Right cardiac atrium (tissue), 5 donors: ENCODE measurements around the gene PRRC2B. TPM values are rescaled to one million over a fixed set of nuclear protein-coding genes. Genes with fewer than 3 reads are reported as not detected.

Experiments used
- ATAC-seq, 2 donors: fragments of 200-7000 bp; cut with Tn5 transposase; one replicate each; pipeline versions ENCODE4 v1.8.0 to v1.9.1; 2020; ENCODE audit warnings: moderate library complexity in 2 of 2, mild to moderate bottlenecking in 1 of 2
- DNase-seq, 3 donors: peaks; one replicate each; pipeline ENCODE4 v3.0.0-alpha.2; 2020
- H3K27ac ChIP-seq: one replicate; pipeline ENCODE4 v1.5.1; 2013; ENCODE audit warnings: mild to moderate bottlenecking, low read length, control low read depth, moderate library complexity
- H3K27me3 ChIP-seq: one replicate; pipeline ENCODE4 v1.6.1; 2013; ENCODE audit not compliant: control insufficient read depth, insufficient read depth
- H3K4me1 ChIP-seq: one replicate; pipeline ENCODE4 v1.6.1; 2013; ENCODE audit warnings: low read length; ENCODE audit not compliant: control insufficient read depth, insufficient read depth
- H3K4me3 ChIP-seq: one replicate; pipeline ENCODE4 v1.5.1; 2013; ENCODE audit warnings: low read length, control low read depth
- H3K9me3 ChIP-seq: one replicate; pipeline ENCODE4 v1.6.1; 2013; ENCODE audit warnings: low read length; ENCODE audit not compliant: control insufficient read depth
- WGBS: extraction: QIAGEN DNeasy Blood & Tissue Kit; methylation state at CpG from one replicate; pipeline ENCODE4 v1.1.7; 2013; 5-methylcytosine and 5-hydroxymethylcytosine counted together
- intact Hi-C, 4 donors: fragments of 100-400 bp; cut with DNase I; formaldehyde crosslinking; loops; one replicate each; pipeline versions ENCODE4 v1.11.0 to v1.14.0; 2022 to 2023
- polyA plus RNA-seq: library from polyadenylated mRNA; stranded (reverse); fragments of 200-250 nt; gene quantifications from one replicate; pipeline ENCODE4 v1.2.3, GENCODE V29; 2013
- total RNA-seq, 4 donors: library from RNA; stranded (reverse); fragmentation: NEBNext Ultra II Directional; extraction: Animal tissue kit (Norgen Biotek cat#: 25700); gene quantifications; one replicate each; pipeline ENCODE4 v1.2.1, GENCODE V29; 2021
- donor health status: healthy with polysubstance abuse.
- donor health status: DM: no; HTN: yes; CAD: no.
- donor health status: DM: no; HTN: no; CAD: no.
- donor health status: DM: no; HTN: yes; CAD: no; lungs with severe emphysema.
- donor health status: DM: yes; HTN: yes; CAD: no.

The PRRC2B gene
- total and polyA plus RNA-seq, 5 donors: 78.1 to 175 (median 141) TPM

- DNase-seq (peak in 1 of 3 donors; percentile 20), ATAC-seq (no peak)
- no peak overlapping the region for H3K27ac ChIP-seq
- intact Hi-C loops: loop anchor here in 1 of 4 donors (10.0 kb wide), 1 partner anchor 228 kb away; the partner anchor contains the start of gene RAPGEF1
- H3K4me1 ChIP-seq: peaks cover 1% of the 10 kb centered on the region
- H3K4me3 ChIP-seq: no peak overlapping the region
- no peaks in the 10 kb centered on the region for H3K27me3 ChIP-seq
- no peaks in the 10 kb centered on the region for H3K9me3 ChIP-seq
- 90% methylated on average over 9 of the region's 9 CpGs for WGBS
These were observed 123.0 kb downstream of the PRRC2B start for GRCh38 chr9:131516930-131517329.

GRCh38 chr9:131517761-131518190 is 123.9 kb downstream of the PRRC2B start:
- DNase-seq (peak; percentile 55 to 77 (median 65)), ATAC-seq (peak; percentile 81 to 86)
- Histone ChIP-seq H3K4me3 (no peak overlapping the region), H3K9me3 (no peaks in the 10 kb centered on the region), H3K4me1 (peaks cover 1% of the 10 kb centered on the region), H3K27ac (peak overlapping the region; percentile 32), H3K27me3 (no peaks in the 10 kb centered on the region)
- intact Hi-C loops: loop anchor here in 1 of 4 donors (10.0 kb wide), 1 partner anchor 227 kb away; the partner anchor contains the start of gene RAPGEF1
- 57% methylated on average over 11 of the region's 11 CpGs for WGBS

DNA sequence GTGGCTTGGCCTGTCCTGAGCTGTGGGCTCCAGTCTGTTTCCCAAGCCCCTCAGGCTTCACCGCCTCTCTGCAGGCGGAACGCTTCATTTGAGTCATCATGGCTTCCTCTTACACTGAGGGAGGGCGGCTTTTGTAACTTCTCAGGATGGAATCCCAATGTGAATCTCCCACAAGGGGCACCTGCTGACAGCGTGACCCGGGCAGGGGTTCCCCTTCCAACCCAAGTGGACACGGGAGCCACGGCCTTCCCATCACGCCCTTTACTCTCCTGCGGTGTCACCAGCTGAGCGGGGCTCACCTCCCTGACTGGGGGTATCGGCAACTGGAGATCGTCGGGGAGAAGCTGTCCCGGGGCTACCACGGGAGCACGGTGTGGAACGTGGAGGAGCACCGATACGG is 124.7 kb downstream of the PRRC2B start:
- no peaks in the 10 kb centered on the region for H3K9me3 ChIP-seq
- H3K27ac ChIP-seq: no peak overlapping the region
- no peak for ATAC-seq
- no peak overlapping the region for H3K4me3 ChIP-seq
- DNase-seq: peak in 1 of 3 donors; percentile 55
- 95% methylated on average over 20 of the region's 20 CpGs for WGBS
- H3K4me1 ChIP-seq: peaks cover 1% of the 10 kb centered on the region
- intact Hi-C loops: loop anchor here in 1 of 4 donors (10.0 kb wide), 1 partner anchor 226 kb away; the partner anchor contains the start of gene RAPGEF1
- H3K27me3 ChIP-seq: no peaks in the 10 kb centered on the region

- 83% methylated on average over 16 of the region's 16 CpGs for WGBS
- peaks cover 1% of the 10 kb centered on the region for H3K4me1 ChIP-seq
- intact Hi-C loops: no loop called here
- no peak overlapping the region for H3K4me3 ChIP-seq
- H3K27ac ChIP-seq: no peak overlapping the region
- DNase-seq: peak in 1 of 3 donors; percentile 24
- H3K27me3 ChIP-seq: no peaks in the 10 kb centered on the region
- H3K9me3 ChIP-seq: no peaks in the 10 kb centered on the region
- no peak for ATAC-seq
These were observed 126.6 kb downstream of the PRRC2B start for GRCh38 chr9:131520503-131520902.

DNA sequence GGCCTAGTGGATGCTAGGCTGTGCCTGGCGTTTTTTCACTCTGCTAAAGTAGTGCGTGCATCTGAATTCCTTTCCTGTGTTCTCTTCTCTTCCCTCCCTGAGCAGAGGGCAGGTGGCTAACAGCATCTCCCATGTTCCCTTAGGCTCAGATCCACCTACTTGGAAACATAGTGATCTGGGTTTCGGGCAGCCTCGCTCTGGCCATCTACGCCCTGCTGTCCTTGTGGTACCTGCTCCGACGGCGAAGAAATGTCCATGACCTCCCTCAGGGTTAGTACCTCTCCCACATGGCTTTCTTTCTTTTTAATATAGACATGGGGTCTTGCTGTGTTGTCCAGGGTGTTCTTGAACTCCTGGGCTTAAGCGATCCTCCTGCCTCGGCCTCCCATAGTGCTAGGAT is 127.3 kb downstream of the PRRC2B start:
- ATAC-seq (no peak), DNase-seq (peak in 1 of 3 donors; percentile 12)
- H3K4me1 ChIP-seq: peaks cover 1% of the 10 kb centered on the region
- H3K4me3 ChIP-seq: no peak overlapping the region
- 94% methylated on average over 10 of the region's 10 CpGs for WGBS
- no peaks in the 10 kb centered on the region for H3K27me3 ChIP-seq
- intact Hi-C loops: no loop called here
- H3K9me3 ChIP-seq: no peaks in the 10 kb centered on the region
- H3K27ac ChIP-seq: no peak overlapping the region

DNA sequence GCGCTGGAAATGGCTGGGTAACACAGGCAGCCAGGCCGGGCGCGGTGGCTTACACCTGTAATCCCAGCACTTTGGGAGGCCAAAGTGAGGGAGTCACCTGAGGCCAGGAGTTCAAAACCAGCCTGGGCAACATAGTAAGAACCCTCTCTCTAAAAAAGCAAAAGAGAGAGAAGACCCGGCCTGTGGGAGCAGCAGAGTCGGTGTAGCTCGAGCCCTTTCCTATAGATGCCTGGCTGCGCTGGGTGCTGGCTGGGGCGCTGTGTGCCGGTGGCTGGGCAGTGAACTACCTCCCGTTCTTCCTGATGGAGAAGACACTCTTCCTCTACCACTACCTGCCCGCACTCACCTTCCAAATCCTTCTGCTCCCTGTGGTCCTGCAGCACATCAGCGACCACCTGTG is 127.9 kb downstream of the PRRC2B start:
- DNase-seq (peak in 1 of 3 donors; percentile 38), ATAC-seq (no peak)
- no peak overlapping the region for H3K4me3 ChIP-seq
- WGBS: 97% methylated on average over 13 of the region's 13 CpGs
- intact Hi-C loops: no loop called here
- H3K4me1 ChIP-seq: peaks cover 1% of the 10 kb centered on the region
- H3K9me3 ChIP-seq: no peaks in the 10 kb centered on the region
- H3K27me3 ChIP-seq: no peaks in the 10 kb centered on the region
- H3K27ac ChIP-seq: no peak overlapping the region

DNA sequence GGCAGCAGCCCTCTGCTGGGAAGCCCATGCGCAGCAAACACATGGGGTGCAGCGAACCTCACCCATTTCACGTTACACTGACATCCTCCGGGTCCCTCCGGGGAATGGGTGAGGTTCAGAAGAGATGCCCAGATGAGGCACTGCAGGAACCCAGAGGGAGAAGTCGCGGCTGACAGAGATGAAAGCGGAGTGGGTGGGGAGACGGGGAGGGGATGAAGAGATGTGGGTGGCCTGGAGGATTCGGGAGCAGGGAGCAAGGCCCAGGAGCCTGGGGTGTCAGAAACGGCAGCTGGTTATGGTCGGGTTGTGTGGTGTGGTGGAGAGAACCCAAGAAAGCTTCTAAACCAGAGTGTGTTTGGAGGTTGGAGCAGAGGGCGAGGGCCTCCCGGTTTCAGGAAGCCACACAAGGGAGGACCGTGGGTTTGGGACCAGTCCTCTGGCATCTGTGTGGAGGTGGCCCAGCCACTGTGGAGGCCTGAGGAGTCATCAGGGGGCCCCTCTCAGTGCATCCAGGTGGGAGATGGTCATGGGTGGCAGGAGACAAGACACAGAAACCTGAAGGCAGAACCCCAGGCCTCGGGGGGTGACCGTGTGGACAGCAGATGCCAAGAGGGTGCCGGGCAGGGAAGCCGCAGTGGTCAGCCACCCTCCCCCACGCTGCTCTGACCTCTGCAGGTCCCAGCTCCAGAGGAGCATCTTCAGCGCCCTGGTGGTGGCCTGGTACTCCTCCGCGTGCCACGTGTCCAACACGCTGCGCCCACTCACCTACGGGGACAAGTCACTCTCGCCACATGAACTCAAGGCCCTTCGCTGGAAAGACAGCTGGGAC is 128.6 kb downstream of the PRRC2B start:
- 90% methylated on average over 29 of the region's 29 CpGs for WGBS
- intact Hi-C loops: no loop called here
- ATAC-seq (no peak), DNase-seq (peak in 1 of 3 donors; percentile 53)
- Histone ChIP-seq H3K4me3 (no peak overlapping the region), H3K4me1 (peaks cover 1% of the 10 kb centered on the region), H3K27ac (no peak overlapping the region), H3K9me3 (no peaks in the 10 kb centered on the region), H3K27me3 (no peaks in the 10 kb centered on the region)

DNA sequence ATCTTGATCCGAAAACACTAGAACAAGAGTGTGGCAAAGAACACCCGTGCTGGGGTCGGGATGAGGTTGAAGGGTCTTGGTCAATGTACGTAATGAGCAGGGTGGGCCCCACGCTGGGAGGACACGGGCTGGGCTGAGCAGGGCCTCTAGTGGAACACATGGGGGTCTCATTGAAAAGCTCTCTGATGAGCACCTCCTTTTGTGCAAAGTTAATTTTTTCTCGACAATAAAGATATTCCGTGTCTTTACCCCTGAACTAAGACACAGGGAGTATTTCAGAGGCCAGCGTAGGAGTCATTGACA is 129.2 kb downstream of the PRRC2B start:
- ATAC-seq: no peak
- WGBS: 87% methylated on average over 9 of the region's 9 CpGs

DNA sequence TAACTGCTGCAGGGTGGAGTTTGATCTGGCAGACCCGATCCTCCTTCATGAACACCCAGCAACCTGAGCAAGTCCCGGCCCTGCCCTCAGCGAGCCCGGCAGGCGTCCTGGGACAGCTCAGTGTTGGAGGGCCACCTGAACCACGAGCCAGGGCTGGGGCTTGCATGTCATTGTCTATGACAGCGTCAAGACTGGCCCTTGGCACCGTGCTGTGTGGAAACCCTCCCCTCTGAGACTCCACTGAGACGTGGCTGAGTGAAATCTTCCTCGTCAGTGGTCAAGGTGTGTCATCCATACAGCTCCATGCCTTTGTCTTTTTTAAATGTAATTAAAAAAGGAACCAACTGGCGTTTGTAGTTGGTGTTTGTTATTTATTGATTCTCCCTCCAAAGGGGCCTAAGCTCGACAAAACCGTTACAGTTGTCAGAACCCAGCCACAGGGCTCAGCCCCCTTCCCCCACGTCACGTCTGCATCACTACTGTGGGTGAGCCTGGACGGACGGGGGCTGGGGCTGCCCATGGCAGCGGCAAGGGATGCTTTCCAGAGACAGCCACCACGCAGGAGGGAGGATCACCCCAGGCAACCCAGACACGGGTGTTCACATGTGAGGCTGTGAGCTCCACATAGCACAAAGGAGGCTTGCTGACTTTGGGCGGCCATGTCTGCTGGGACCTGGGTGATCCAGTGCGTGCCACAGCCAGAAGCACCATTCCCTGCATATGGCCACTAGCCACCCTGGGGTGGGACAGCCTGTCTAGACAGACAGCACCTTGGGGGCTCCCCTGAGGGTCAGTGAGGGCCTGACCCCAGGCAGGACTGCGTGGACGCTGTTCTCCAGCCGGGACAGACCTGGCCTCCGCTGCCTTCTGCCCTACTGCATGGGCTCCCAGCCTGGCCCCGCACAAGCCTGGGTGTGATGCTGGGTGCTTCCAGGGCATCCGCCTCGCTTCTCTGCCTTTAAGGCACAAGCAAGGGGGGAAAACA is 129.9 kb downstream of the PRRC2B start:
- Histone ChIP-seq H3K27ac (no peak overlapping the region), H3K4me1 (no peaks in the 10 kb centered on the region), H3K4me3 (no peak overlapping the region), H3K27me3 (no peaks in the 10 kb centered on the region), H3K9me3 (no peaks in the 10 kb centered on the region)
- 80% methylated on average over 29 of the region's 29 CpGs for WGBS
- DNase-seq (peak in 1 of 3 donors; percentile 48), ATAC-seq (peak in 1 of 2 donors; percentile 7)
- intact Hi-C loops: no loop called here

More for the DNA sequence above, 129.2 kb downstream of the PRRC2B start:
- H3K4me1 ChIP-seq: peaks cover under 1% of the 10 kb centered on the region
- no peaks in the 10 kb centered on the region for H3K9me3 ChIP-seq
- no peak overlapping the region for H3K27ac ChIP-seq
- intact Hi-C loops: no loop called here
- H3K27me3 ChIP-seq: no peaks in the 10 kb centered on the region
- H3K4me3 ChIP-seq: no peak overlapping the region
- no peak for DNase-seq

GRCh38 chr9:131524665-131525315 is 130.9 kb downstream of the PRRC2B start:
- H3K27me3 ChIP-seq: no peaks in the 10 kb centered on the region
- intact Hi-C loops: no loop called here
- no peak overlapping the region for H3K27ac ChIP-seq
- H3K4me1 ChIP-seq: no peaks in the 10 kb centered on the region
- 82% methylated on average over 23 of the region's 23 CpGs for WGBS
- no peaks in the 10 kb centered on the region for H3K9me3 ChIP-seq
- DNase-seq (peak in 1 of 3 donors; percentile 51), ATAC-seq (no peak)
- no peak overlapping the region for H3K4me3 ChIP-seq
